Measurements from ENCODE around the gene RAB27B.

DNA sequence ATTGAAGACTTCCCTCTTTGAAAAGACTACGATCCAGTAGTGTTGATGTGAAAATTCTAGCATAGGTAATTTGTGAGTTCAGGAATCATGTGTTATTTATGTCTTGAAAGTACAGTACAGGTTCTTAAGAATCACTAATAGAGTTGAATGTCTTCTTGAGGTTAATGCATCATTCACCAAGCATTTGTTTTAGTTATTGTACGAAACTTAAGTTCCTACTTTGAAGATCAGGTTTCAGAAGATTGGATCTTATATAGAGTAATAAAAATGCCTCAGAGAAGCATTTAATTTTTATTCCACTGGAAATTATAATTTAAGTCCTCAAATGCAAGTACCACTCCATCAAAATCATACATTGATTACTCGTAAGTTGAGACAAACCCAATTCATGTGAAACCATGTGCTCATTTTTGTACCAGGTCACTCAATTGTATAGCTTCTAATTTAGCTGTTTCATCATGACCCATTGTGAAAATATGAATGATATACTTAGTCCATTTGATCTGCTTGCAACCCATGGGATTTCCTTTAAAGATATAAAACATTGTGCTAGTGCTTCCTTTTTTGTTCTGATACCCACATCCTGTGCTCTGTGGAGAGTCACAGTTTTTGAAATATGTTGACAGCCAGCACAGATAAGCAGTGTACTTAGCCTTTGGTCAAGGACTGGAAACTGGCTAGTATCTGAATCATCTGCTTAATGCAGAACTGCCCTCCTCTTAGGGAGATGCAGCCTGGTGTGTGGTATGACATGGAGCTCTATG, 22.5 kb upstream of the RAB27B start:
- TF ChIP-seq, protein P1, sequence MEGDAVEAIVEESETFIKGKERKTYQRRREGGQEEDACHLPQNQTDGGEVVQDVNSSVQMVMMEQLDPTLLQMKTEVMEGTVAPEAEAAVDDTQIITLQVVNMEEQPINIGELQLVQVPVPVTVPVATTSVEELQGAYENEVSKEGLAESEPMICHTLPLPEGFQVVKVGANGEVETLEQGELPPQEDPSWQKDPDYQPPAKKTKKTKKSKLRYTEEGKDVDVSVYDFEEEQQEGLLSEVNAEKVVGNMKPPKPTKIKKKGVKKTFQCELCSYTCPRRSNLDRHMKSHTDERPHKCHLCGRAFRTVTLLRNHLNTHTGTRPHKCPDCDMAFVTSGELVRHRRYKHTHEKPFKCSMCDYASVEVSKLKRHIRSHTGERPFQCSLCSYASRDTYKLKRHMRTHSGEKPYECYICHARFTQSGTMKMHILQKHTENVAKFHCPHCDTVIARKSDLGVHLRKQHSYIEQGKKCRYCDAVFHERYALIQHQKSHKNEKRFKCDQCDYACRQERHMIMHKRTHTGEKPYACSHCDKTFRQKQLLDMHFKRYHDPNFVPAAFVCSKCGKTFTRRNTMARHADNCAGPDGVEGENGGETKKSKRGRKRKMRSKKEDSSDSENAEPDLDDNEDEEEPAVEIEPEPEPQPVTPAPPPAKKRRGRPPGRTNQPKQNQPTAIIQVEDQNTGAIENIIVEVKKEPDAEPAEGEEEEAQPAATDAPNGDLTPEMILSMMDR (IDR thresholded peaks at IDR 0.05; ENCODE audit: low read length): no peak
- no peak for TF ChIP-seq EZH2 (IDR thresholded peaks at IDR 0.05; ENCODE audit: borderline replicate concordance, low read length)
